HEK293T (cell line): Measurements from ENCODE around the gene PRKG1.

Experiments
- FOXM1 ChIP-seq: fragments of 450-650 bp; IDR thresholded peaks from 2 replicates; pipeline ENCODE4 v1.6.1; 2017; ENCODE audit warnings: mild to moderate bottlenecking, borderline replicate concordance
- PKNOX1 ChIP-seq: fragments of 450-650 bp; IDR thresholded peaks from 2 replicates; pipeline ENCODE4 v1.6.1; 2016

GRCh38 chr10:51934373-51934772 is 860.1 kb downstream of the PRKG1 start:
- no peak for TF ChIP-seq PKNOX1
- no peak for TF ChIP-seq FOXM1
